ENCODE measurements around the gene OGFOD3. TPM values are rescaled to one million over a fixed set of nuclear protein-coding genes. Genes with fewer than 3 reads are reported as not detected.

Gene OGFOD3
- total RNA-seq, 2 experiments from 2014 or later, result 22.0 to 25.0 TPM

DNA sequence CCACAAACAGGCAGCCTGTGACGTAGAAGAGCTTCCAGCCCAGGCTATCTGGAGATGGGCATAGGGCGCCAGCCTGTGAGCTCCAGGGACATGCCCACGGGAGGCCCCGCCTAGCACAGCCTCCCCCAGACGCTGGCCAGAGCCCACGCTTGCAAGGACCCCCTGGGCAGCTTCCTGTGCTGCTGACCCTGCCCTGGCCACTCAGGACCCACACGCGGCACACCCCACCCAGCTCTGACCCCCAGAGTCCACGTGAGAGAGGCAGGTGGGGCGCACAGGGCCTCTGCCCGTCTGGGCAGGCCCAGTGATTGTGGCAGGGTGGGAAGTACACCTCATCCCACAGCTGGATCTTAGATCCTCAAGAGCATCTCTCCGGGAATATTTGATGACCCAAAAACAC is 28.3 kb upstream of the OGFOD3 start:
- POLR2A ChIA-PET, result interaction anchor here (1.4 to 2.2 kb wide), 2 partner anchors 10 to 30 kb away, joined by 5 to 11 read pairs; no protein-coding TSS in a partner anchor
- Mint-ChIP-seq H3K4me1 (ENCODE audit: low read depth) (peaks cover 22% of the 10 kb centered on the region), H3K27ac (peak overlapping the region; percentile 46)

DNA sequence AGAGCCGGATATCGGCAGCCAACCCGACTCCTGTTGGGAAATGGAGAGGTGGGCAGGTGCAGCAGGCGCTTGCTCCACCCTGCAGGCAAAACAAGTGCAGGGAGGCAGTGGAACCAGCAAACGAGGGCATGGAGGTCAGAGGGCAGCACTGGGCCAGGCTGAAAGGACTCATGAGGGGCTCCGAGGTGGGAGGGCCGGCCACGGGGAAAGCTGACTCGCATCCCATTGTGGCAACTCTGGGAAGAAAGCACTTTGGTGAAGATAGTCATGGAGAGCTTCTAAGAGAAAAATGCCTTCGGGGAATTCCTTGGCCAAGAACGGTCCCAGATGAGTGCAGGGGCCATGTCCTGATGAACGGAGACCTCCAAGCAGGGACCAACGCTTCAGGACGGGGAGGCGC is 27.7 kb upstream of the OGFOD3 start:
- ATAC-seq (no peak), DNase-seq (no peak)
- intact Hi-C loops (cut with micrococcal nuclease), result no loop called here
- TF ChIP-seq, protein P1, sequence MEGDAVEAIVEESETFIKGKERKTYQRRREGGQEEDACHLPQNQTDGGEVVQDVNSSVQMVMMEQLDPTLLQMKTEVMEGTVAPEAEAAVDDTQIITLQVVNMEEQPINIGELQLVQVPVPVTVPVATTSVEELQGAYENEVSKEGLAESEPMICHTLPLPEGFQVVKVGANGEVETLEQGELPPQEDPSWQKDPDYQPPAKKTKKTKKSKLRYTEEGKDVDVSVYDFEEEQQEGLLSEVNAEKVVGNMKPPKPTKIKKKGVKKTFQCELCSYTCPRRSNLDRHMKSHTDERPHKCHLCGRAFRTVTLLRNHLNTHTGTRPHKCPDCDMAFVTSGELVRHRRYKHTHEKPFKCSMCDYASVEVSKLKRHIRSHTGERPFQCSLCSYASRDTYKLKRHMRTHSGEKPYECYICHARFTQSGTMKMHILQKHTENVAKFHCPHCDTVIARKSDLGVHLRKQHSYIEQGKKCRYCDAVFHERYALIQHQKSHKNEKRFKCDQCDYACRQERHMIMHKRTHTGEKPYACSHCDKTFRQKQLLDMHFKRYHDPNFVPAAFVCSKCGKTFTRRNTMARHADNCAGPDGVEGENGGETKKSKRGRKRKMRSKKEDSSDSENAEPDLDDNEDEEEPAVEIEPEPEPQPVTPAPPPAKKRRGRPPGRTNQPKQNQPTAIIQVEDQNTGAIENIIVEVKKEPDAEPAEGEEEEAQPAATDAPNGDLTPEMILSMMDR (IDR thresholded peaks at IDR 0.05), result no peak
- H3K9me3 Mint-ChIP-seq, result no peaks in the 10 kb centered on the region
- peaks cover 17% of the 10 kb centered on the region for H3K4me1 Mint-ChIP-seq (ENCODE audit: low read depth)
- H3K27ac Mint-ChIP-seq, result peak overlapping the region; percentile 20
- POLR2A ChIA-PET, result interaction anchor here (1.4 to 2.2 kb wide), 3 partner anchors 10 to 30 kb away, joined by 3 to 11 read pairs (median 5); no protein-coding TSS in a partner anchor
- H3K4me3 Mint-ChIP-seq, result no peak overlapping the region
- CTCF ChIA-PET, result no interaction called here
- no peaks in the 10 kb centered on the region for H3K27me3 Mint-ChIP-seq
- H3K36me3 Mint-ChIP-seq (ENCODE audit: low read depth), result peaks cover 44% of the 10 kb centered on the region

More for the DNA sequence above, 28.3 kb upstream of the OGFOD3 start:
- CTCF ChIA-PET, result no interaction called here
- TF ChIP-seq, protein P1 (IDR thresholded peaks at IDR 0.05), result no peak
- Mint-ChIP-seq H3K36me3 (ENCODE audit: low read depth) (peaks cover 44% of the 10 kb centered on the region), H3K9me3 (no peaks in the 10 kb centered on the region), H3K27me3 (no peaks in the 10 kb centered on the region), H3K4me3 (no peak overlapping the region)
- ATAC-seq (no peak), DNase-seq (no peak)
- intact Hi-C loops (cut with micrococcal nuclease), result no loop called here

DNA sequence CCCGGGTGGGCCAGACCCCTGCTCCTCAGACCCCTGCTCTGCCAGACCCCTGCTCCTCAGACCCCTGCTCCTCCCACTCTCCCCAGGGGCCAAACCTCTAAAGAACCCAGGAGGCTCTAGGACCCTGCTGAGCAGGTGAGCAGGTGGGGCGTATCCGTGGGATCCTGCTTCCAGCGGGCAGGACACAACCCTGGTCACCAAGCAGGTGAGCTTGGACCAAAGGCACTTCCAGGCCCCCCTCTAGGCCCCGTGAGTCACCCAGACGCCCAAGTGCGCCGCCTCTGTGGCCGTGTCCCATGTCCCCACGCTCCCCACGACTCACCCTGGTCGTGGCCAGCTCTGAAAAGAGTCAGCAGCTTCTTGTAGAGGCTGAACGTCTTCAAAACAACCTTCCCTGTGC is 27.2 kb upstream of the OGFOD3 start:
- no peak for DNase-seq
- POLR2A ChIA-PET, result interaction anchor here (1.4 to 2.2 kb wide), 3 partner anchors 9 to 31 kb away, joined by 3 to 11 read pairs (median 5); no protein-coding TSS in a partner anchor
- CTCF ChIA-PET, result interaction anchor here (1.3 kb wide), 1 partner anchor 21 kb away, joined by 4 read pairs; no protein-coding TSS in a partner anchor
- H3K4me3 Mint-ChIP-seq, result no peak overlapping the region
- TF ChIP-seq, protein P1 (IDR thresholded peaks at IDR 0.05), result no peak
- no peak for ATAC-seq
- H3K9me3 Mint-ChIP-seq, result no peaks in the 10 kb centered on the region
- peak overlapping the region; percentile 25 for H3K27ac Mint-ChIP-seq
- peaks cover 44% of the 10 kb centered on the region for H3K36me3 Mint-ChIP-seq (ENCODE audit: low read depth)
- H3K27me3 Mint-ChIP-seq, result no peaks in the 10 kb centered on the region
- intact Hi-C loops (cut with micrococcal nuclease), result no loop called here
- peaks cover 16% of the 10 kb centered on the region for H3K4me1 Mint-ChIP-seq (ENCODE audit: low read depth)

DNA sequence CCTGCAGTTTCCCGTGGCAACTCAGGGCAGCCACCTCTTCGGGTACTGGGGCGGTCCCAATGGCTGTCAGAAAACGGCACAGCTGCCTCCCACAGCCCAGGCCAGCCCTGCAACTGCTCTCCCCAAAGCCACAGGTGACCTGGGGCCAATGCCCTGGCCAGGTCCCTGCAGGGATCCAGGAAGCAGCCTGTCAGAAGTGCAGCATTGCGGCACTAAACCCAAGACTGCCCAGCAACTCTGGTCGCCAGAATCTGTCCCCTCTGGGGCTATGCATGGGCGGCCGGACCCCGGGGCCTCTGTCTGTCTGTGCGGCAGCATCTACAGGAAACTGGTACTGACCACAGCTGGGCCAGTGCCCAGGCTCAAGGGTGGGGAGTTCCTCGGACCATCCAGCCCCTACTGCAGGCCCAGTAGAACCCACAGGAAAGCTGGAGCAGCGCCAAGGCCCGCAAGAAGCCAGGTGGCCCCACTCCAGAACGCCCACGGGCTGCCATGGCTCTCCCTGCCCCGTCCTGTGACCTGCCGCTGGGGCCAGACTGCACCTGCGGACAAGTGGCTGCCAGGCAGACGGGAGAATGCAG is 26.6 kb upstream of the OGFOD3 start:
- ChIA-PET POLR2A (interaction anchor here (1.5 to 2.2 kb wide), 2 partner anchors 9 to 10 kb away, joined by 3 to 11 read pairs; no protein-coding TSS in a partner anchor), CTCF (interaction anchor here (1.3 kb wide), 1 partner anchor 20 kb away, joined by 4 read pairs; no protein-coding TSS in a partner anchor)
- Mint-ChIP-seq H3K36me3 (ENCODE audit: low read depth) (peaks cover 42% of the 10 kb centered on the region), H3K4me1 (ENCODE audit: low read depth) (peaks cover 16% of the 10 kb centered on the region), H3K4me3 (no peak overlapping the region), H3K9me3 (no peaks in the 10 kb centered on the region), H3K27ac (no peak overlapping the region), H3K27me3 (no peaks in the 10 kb centered on the region)
- intact Hi-C loops (cut with micrococcal nuclease), result no loop called here
- DNase-seq, result no peak
- no peak for ATAC-seq
- TF ChIP-seq, protein P1 (IDR thresholded peaks at IDR 0.05), result no peak

DNA sequence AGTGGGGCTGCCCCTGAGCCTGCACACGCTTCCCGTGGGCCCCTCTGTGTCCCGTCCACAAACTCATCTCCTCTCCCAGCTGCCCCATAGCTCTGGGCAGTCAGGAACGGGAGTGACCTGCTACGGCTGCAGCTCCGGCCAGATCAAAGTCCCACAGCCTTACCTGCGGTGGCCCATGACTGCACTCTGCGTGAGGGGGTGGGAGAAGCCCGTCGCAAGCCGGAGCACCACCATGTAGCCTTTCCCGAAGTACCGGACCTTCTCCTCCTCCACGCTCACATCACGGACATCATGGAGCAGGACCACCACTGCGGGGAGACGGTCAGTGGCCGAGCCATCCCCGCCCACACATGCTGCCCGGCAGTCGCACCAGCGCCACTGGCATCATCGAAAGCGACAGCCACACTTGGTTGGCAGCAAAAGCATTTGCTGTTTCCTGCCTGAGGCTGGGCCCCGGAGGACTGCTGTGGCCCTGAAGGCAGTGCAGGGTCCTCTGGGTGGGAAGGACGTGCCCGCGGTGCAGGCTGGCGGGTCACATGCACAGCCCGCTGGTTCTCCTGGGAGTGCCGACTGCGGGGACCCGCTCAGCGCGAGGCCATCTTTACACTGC is 26.0 kb upstream of the OGFOD3 start:
- ATAC-seq (no peak), DNase-seq (no peak)
- TF ChIP-seq, protein P1 (IDR thresholded peaks at IDR 0.05), result no peak
- CTCF ChIA-PET, result interaction anchor here (1.3 kb wide), 1 partner anchor 20 kb away, joined by 4 read pairs; no protein-coding TSS in a partner anchor
- POLR2A ChIA-PET, result interaction anchor here (1.5 to 2.2 kb wide), 2 partner anchors 8 to 10 kb away, joined by 3 to 11 read pairs; no protein-coding TSS in a partner anchor
- peaks cover 36% of the 10 kb centered on the region for H3K36me3 Mint-ChIP-seq (ENCODE audit: low read depth)
- no peak overlapping the region for H3K27ac Mint-ChIP-seq
- intact Hi-C loops (cut with micrococcal nuclease), result no loop called here
- H3K4me1 Mint-ChIP-seq (ENCODE audit: low read depth), result peaks cover 16% of the 10 kb centered on the region
- H3K9me3 Mint-ChIP-seq, result no peaks in the 10 kb centered on the region
- no peaks in the 10 kb centered on the region for H3K27me3 Mint-ChIP-seq
- no peak overlapping the region for H3K4me3 Mint-ChIP-seq

All from activated CD8-positive, alpha-beta T cell treated with anti-CD3 and anti-CD28 coated beads for 36 hours (primary cell).